HL-60 (cell line): ENCODE results near the gene DIP2A.

Experiments
- GABPA ChIP-seq: IDR thresholded peaks from 2 replicates; pipeline ENCODE4 v1.6.1; 2012; ENCODE audit warnings: low read depth
- POLR2AphosphoS5 ChIP-seq: IDR thresholded peaks from 2 replicates; pipeline ENCODE4 v1.6.1; 2012; ENCODE audit warnings: low read depth
- SPI1 ChIP-seq: IDR thresholded peaks from 2 replicates; pipeline ENCODE4 v1.6.1; 2012; ENCODE audit warnings: low read depth, mild to moderate bottlenecking, borderline replicate concordance
- TF ChIP-seq, protein P1 (sequence below): IDR thresholded peaks from 2 replicates; pipeline ENCODE4 v1.6.1; 2012; ENCODE audit warnings: low read depth; ENCODE audit not compliant: insufficient replicate concordance
- TF ChIP-seq, protein P2 (sequence below): IDR thresholded peaks from one replicate; pipeline ENCODE4 v1.5.1; 2011; ENCODE audit warnings: low read length, control low read depth, inconsistent platforms; ENCODE audit not compliant: insufficient read depth

- TF ChIP-seq, protein P1, sequence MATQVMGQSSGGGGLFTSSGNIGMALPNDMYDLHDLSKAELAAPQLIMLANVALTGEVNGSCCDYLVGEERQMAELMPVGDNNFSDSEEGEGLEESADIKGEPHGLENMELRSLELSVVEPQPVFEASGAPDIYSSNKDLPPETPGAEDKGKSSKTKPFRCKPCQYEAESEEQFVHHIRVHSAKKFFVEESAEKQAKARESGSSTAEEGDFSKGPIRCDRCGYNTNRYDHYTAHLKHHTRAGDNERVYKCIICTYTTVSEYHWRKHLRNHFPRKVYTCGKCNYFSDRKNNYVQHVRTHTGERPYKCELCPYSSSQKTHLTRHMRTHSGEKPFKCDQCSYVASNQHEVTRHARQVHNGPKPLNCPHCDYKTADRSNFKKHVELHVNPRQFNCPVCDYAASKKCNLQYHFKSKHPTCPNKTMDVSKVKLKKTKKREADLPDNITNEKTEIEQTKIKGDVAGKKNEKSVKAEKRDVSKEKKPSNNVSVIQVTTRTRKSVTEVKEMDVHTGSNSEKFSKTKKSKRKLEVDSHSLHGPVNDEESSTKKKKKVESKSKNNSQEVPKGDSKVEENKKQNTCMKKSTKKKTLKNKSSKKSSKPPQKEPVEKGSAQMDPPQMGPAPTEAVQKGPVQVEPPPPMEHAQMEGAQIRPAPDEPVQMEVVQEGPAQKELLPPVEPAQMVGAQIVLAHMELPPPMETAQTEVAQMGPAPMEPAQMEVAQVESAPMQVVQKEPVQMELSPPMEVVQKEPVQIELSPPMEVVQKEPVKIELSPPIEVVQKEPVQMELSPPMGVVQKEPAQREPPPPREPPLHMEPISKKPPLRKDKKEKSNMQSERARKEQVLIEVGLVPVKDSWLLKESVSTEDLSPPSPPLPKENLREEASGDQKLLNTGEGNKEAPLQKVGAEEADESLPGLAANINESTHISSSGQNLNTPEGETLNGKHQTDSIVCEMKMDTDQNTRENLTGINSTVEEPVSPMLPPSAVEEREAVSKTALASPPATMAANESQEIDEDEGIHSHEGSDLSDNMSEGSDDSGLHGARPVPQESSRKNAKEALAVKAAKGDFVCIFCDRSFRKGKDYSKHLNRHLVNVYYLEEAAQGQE = no peak
- TF ChIP-seq, protein P2, sequence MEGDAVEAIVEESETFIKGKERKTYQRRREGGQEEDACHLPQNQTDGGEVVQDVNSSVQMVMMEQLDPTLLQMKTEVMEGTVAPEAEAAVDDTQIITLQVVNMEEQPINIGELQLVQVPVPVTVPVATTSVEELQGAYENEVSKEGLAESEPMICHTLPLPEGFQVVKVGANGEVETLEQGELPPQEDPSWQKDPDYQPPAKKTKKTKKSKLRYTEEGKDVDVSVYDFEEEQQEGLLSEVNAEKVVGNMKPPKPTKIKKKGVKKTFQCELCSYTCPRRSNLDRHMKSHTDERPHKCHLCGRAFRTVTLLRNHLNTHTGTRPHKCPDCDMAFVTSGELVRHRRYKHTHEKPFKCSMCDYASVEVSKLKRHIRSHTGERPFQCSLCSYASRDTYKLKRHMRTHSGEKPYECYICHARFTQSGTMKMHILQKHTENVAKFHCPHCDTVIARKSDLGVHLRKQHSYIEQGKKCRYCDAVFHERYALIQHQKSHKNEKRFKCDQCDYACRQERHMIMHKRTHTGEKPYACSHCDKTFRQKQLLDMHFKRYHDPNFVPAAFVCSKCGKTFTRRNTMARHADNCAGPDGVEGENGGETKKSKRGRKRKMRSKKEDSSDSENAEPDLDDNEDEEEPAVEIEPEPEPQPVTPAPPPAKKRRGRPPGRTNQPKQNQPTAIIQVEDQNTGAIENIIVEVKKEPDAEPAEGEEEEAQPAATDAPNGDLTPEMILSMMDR = no peak
- TF ChIP-seq GABPA (no peak), POLR2AphosphoS5 (no peak), SPI1 (no peak)
Measured at GRCh38 chr21:46409641-46410406, 48.9 kb upstream of the DIP2A start.
